GM12878 (cell line): ENCODE data around the gene TRPV3. TPM values are rescaled to one million over a fixed set of nuclear protein-coding genes. Genes with fewer than 3 reads are reported as not detected.

Experiments used
- ATF7 ChIP-seq: fragments of 450-650 bp; IDR thresholded peaks from 2 replicates; pipeline ENCODE4 v1.6.1; 2016; ENCODE audit warnings: low read depth, mild to moderate bottlenecking
- CBX5 ChIP-seq: sonication (generic); IDR thresholded peaks from 2 replicates; pipeline ENCODE4 v1.6.1; 2016; ENCODE audit warnings: low read depth, moderate library complexity, mild to moderate bottlenecking, inconsistent platforms
- CHD4 ChIP-seq: fragments of 200-600 bp; sonication (generic); IDR thresholded peaks from 2 replicates; pipeline ENCODE4 v1.6.1; 2016; ENCODE audit warnings: mild to moderate bottlenecking
- CUX1 ChIP-seq: IDR thresholded peaks from 2 replicates; pipeline ENCODE4 v1.6.1; 2012; ENCODE audit warnings: improper control_type of control experiment, low read depth, low read length; ENCODE audit not compliant: insufficient replicate concordance
- DPF2 ChIP-seq: fragments of 450-650 bp; IDR thresholded peaks from 2 replicates; pipeline ENCODE4 v1.6.1; 2017; ENCODE audit warnings: mild to moderate bottlenecking
- JUND ChIP-seq: IDR thresholded peaks from 2 replicates; pipeline ENCODE4 v1.6.1; 2012; ENCODE audit warnings: low read depth, mild to moderate bottlenecking, low read length, improper control_type of control experiment, moderate library complexity
- NR2C1 ChIP-seq: fragments of 450-650 bp; IDR thresholded peaks from 2 replicates; pipeline ENCODE4 v1.6.1; 2017; ENCODE audit warnings: antibody characterized with exemption, mild to moderate bottlenecking, moderate library complexity
- NRF1 ChIP-seq: conservative IDR thresholded peaks from 2 replicates; pipeline ENCODE4 v1.6.1; 2011; ENCODE audit warnings: mild to moderate bottlenecking, low read depth, low read length, improper control_type of control experiment
- PML ChIP-seq: IDR thresholded peaks from 2 replicates; pipeline ENCODE4 v1.6.1; 2012; ENCODE audit warnings: low read length, inconsistent platforms
- SUZ12 ChIP-seq: fragments of 200-600 bp; sonication (generic); IDR thresholded peaks from one replicate; pipeline ENCODE4 v1.6.1; 2018; ENCODE audit warnings: antibody characterized with exemption, mild to moderate bottlenecking; ENCODE audit not compliant: unreplicated experiment
- polyA plus RNA-seq, 11 experiments: library from polyadenylated mRNA; depleted of rRNA in 4 of 11; unstranded in 6 of 11; stranded (reverse) in 5 of 11; fragments of >200 nt; fragmentation: Nextera tagmentation in 4 of 11; fragmentation: Illumina TruSeq in 1 of 11; extraction: Ambion mirVana in 4 of 11; extraction: Trizol in 1 of 11; gene quantifications; 1 replicate in 1 of 11; 2 replicates in 10 of 11; pipeline versions ENCODE4 v1.2.1 to v1.2.3, GENCODE V29; 2011 to 2016; ENCODE audit warnings: inconsistent platforms in 2 of 11, missing spikeins in 2 of 11, low read depth in 1 of 11
- total RNA-seq, 4 experiments: library from RNA; depleted of rRNA in 3 of 4; stranded (reverse); fragments of >200 nt in 3 of 4; fragmentation: Illumina TruSeq in 1 of 4; extraction: Trizol in 1 of 4; gene quantifications; 2 replicates each; pipeline versions ENCODE4 v1.2.1 to v1.2.3, GENCODE V29; 2013 to 2021
- TF ChIP-seq, protein P1 (sequence below): fragments of 450-650 bp; IDR thresholded peaks from 2 replicates; pipeline ENCODE4 v1.6.1; 2017; ENCODE audit warnings: mild to moderate bottlenecking, moderate library complexity
- TF ChIP-seq, protein P2 (sequence below): fragments of 450-650 bp; formaldehyde crosslinking; IDR thresholded peaks from 2 replicates; pipeline ENCODE4 v1.4.0; 2022; ENCODE audit warnings: mild to moderate bottlenecking, moderate library complexity
- TF ChIP-seq, protein P3 (sequence below): fragments of 450-650 bp; formaldehyde crosslinking; IDR thresholded peaks from 2 replicates; pipeline ENCODE4 v1.5.0; 2022; ENCODE audit warnings: mild to moderate bottlenecking, missing genetic modification characterization

TRPV3 gene
- total and polyA plus RNA-seq, 10 of the 15 experiments (the other 5 are each of a cell fraction or from before 2014, with no cell fraction given), result 0.52 to 12.0 (median 2.7) TPM

- TF ChIP-seq, protein P1, sequence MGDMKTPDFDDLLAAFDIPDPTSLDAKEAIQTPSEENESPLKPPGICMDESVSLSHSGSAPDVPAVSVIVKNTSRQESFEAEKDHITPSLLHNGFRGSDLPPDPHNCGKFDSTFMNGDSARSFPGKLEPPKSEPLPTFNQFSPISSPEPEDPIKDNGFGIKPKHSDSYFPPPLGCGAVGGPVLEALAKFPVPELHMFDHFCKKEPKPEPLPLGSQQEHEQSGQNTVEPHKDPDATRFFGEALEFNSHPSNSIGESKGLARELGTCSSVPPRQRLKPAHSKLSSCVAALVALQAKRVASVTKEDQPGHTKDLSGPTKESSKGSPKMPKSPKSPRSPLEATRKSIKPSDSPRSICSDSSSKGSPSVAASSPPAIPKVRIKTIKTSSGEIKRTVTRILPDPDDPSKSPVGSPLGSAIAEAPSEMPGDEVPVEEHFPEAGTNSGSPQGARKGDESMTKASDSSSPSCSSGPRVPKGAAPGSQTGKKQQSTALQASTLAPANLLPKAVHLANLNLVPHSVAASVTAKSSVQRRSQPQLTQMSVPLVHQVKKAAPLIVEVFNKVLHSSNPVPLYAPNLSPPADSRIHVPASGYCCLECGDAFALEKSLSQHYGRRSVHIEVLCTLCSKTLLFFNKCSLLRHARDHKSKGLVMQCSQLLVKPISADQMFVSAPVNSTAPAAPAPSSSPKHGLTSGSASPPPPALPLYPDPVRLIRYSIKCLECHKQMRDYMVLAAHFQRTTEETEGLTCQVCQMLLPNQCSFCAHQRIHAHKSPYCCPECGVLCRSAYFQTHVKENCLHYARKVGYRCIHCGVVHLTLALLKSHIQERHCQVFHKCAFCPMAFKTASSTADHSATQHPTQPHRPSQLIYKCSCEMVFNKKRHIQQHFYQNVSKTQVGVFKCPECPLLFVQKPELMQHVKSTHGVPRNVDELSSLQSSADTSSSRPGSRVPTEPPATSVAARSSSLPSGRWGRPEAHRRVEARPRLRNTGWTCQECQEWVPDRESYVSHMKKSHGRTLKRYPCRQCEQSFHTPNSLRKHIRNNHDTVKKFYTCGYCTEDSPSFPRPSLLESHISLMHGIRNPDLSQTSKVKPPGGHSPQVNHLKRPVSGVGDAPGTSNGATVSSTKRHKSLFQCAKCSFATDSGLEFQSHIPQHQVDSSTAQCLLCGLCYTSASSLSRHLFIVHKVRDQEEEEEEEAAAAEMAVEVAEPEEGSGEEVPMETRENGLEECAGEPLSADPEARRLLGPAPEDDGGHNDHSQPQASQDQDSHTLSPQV, result no peak
- TF ChIP-seq ATF7 (peak; percentile 67), NR2C1 (no peak), PML (0 out of 2 replicates have a peak, but pooled peaks have one; percentile 49), DPF2 (peak; percentile 87), CBX5 (no peak), CHD4 (no peak), NRF1 (no peak), JUND (0 out of 2 replicates have a peak, but pooled peaks have one; percentile 37), CUX1 (no peak), SUZ12 (no peak)
- TF ChIP-seq, protein P2, sequence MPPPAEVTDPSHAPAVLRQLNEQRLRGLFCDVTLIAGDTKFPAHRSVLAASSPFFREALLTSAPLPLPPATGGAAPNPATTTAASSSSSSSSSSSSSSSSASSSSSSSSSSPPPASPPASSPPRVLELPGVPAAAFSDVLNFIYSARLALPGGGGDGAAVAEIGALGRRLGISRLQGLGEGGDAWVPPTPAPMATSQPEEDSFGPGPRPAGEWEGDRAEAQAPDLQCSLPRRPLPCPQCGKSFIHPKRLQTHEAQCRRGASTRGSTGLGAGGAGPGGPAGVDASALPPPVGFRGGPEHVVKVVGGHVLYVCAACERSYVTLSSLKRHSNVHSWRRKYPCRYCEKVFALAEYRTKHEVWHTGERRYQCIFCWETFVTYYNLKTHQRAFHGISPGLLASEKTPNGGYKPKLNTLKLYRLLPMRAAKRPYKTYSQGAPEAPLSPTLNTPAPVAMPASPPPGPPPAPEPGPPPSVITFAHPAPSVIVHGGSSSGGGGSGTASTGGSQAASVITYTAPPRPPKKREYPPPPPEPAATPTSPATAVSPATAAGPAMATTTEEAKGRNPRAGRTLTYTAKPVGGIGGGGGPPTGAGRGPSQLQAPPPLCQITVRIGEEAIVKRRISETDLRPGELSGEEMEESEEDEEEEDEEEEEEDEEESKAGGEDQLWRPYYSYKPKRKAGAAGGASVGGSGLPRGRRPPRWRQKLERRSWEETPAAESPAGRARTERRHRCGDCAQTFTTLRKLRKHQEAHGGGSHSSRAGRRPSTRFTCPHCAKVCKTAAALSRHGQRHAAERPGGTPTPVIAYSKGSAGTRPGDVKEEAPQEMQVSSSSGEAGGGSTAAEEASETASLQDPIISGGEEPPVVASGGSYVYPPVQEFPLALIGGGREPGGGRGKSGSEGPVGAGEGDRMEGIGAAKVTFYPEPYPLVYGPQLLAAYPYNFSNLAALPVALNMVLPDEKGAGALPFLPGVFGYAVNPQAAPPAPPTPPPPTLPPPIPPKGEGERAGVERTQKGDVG (CRISPR knock-in tag), result no peak
- TF ChIP-seq, protein P3, sequence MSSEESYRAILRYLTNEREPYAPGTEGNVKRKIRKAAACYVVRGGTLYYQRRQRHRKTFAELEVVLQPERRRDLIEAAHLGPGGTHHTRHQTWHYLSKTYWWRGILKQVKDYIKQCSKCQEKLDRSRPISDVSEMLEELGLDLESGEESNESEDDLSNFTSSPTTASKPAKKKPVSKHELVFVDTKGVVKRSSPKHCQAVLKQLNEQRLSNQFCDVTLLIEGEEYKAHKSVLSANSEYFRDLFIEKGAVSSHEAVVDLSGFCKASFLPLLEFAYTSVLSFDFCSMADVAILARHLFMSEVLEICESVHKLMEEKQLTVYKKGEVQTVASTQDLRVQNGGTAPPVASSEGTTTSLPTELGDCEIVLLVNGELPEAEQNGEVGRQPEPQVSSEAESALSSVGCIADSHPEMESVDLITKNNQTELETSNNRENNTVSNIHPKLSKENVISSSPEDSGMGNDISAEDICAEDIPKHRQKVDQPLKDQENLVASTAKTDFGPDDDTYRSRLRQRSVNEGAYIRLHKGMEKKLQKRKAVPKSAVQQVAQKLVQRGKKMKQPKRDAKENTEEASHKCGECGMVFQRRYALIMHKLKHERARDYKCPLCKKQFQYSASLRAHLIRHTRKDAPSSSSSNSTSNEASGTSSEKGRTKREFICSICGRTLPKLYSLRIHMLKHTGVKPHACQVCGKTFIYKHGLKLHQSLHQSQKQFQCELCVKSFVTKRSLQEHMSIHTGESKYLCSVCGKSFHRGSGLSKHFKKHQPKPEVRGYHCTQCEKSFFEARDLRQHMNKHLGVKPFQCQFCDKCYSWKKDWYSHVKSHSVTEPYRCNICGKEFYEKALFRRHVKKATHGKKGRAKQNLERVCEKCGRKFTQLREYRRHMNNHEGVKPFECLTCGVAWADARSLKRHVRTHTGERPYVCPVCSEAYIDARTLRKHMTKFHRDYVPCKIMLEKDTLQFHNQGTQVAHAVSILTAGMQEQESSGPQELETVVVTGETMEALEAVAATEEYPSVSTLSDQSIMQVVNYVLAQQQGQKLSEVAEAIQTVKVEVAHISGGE, result no peak
Observed at GRCh38 chr17:3558603-3559269, 1.1 kb upstream of the TRPV3 start (continued).
